Adrenal gland (tissue), 12 donors: ENCODE results near the gene LDHAL6A. TPM values are rescaled to one million over a fixed set of nuclear protein-coding genes. Genes with fewer than 3 reads are reported as not detected.

ENCODE experiments used
- DNase-seq, 7 donors: peaks; one replicate each; pipeline ENCODE4 v3.0.0-alpha.2; 2019 to 2020
- H3K27ac ChIP-seq, 5 donors: fragments of 200-600 bp; sonication (generic) in 4 of 5; 1 replicate in 3 of 5; 2 replicates in 2 of 5; pipeline versions ENCODE4 v1.5.1 to v1.8.0; 2016 to 2020; ENCODE audit warnings: mild to moderate bottlenecking in 1 of 5
- H3K27me3 ChIP-seq: fragments of 200-600 bp; 2 replicates; pipeline ENCODE4 v1.8.0; 2021
- H3K36me3 ChIP-seq, 2 donors: fragments of 200-600 bp; replicated peaks in 1 of 2; 1 replicate in 1 of 2; 2 replicates in 1 of 2; pipeline versions ENCODE4 v1.5.1 to v1.8.0; 2018 to 2022
- H3K4me1 ChIP-seq, 2 donors: fragments of 200-600 bp; replicated peaks in 1 of 2; 1 replicate in 1 of 2; 2 replicates in 1 of 2; pipeline versions ENCODE4 v1.5.1 to v1.8.0; 2018 to 2021
- H3K4me3 ChIP-seq, 4 donors: fragments of 200-600 bp; sonication (generic) in 3 of 4; one replicate each; pipeline ENCODE4 v1.5.1; 2016 to 2018
- H3K9me3 ChIP-seq, 3 donors: fragments of 200-600 bp; sonication (generic) in 1 of 3; replicated peaks in 1 of 3; 1 replicate in 2 of 3; 2 replicates in 1 of 3; pipeline versions ENCODE4 v1.5.1 to v1.8.0; 2016 to 2021
- POLR2A ChIP-seq, 2 donors: fragments of 450-650 bp; IDR thresholded peaks; one replicate each; pipeline ENCODE4 v1.6.1; 2017; ENCODE audit warnings: antibody characterized with exemption in 2 of 2, mild to moderate bottlenecking in 2 of 2, moderate library complexity in 1 of 2
- WGBS, 4 donors: extraction: QIAGEN DNeasy Blood & Tissue Kit in 2 of 4; methylation state at CpG; one replicate each; pipeline versions ENCODE4 v1.1.5 to v1.1.7; 2013 to 2017; 5-methylcytosine and 5-hydroxymethylcytosine counted together
- intact Hi-C, 2 donors: fragments of 100-400 bp; cut with DNase I; formaldehyde crosslinking; loops; one replicate each; pipeline versions ENCODE4 v1.14.1 to v1.15.0; 2022 to 2023
- polyA plus RNA-seq, 3 donors: library from polyadenylated mRNA; stranded (reverse); fragments of 200-250 nt in 2 of 3; fragments of 350-450 nt in 1 of 3; fragmentation: Illumina TruSeq in 1 of 3; extraction: RNeasy Lipid Tissue Mini Kit (QIAGEN cat#74804) in 1 of 3; gene quantifications; one replicate each; pipeline ENCODE4 v1.2.3, GENCODE V29; 2013 to 2014
- total RNA-seq, 9 donors: library from RNA; depleted of rRNA in 4 of 9; stranded (reverse); fragments of >200 nt in 4 of 9; fragments of 120-200 nt in 1 of 9; fragmentation: NEBNext Ultra II Directional in 1 of 9; extraction: Animal tissue kit (Norgen Biotek cat#: 25700) in 1 of 9; gene quantifications; one replicate each; pipeline versions ENCODE4 v1.1.0 to v1.2.4, GENCODE V29; 2013 to 2023
- TF ChIP-seq, protein P1 (sequence below), 6 experiments: fragments of 450-650 bp in 4 of 6; fragments of 200-600 bp in 2 of 6; sonication (generic) in 1 of 6; IDR thresholded peaks; 1 replicate in 5 of 6; 2 replicates in 1 of 6; pipeline versions ENCODE4 v1.5.1 to v1.8.0; 2016 to 2021; ENCODE audit warnings: antibody characterized with exemption in 6 of 6, mild to moderate bottlenecking in 2 of 6, moderate library complexity in 1 of 6
- donor health status: healthy with polysubstance abuse.
- donor health status: Bipolar disorder and iron deficiency.
- donor health status: DM: yes; HTN: yes; CAD: no.
- donor health status: DM: no; HTN: no; CAD: no.
- donor health status: DM: no; HTN: no; CAD: no.
- donor health status: DM: yes; HTN: yes; CAD: no.

LDHAL6A gene
- total and polyA plus RNA-seq, 12 donors = 0.08 to 1.4 (median 0.13) TPM; not detected in 9

DNA sequence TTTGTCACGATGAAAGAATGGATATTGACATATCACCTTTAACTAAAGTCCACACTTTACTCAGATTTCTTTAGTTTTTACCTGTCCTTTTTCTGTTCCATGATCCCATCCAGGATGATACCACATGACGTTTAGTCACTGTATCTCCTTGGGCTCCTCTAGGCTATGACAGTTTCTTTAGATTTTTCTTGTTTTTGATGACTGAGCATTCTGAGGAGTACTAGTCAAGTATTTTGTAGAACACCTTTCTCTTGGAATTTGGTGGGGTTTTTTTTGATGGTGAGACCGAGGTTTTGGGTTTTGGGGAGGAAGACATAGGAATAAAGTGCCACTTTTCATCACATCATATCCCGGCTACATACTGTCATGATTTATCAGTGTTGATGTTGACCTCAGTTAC, 4.0 kb downstream of the LDHAL6A start:
- intact Hi-C loops = no loop called here
- Histone ChIP-seq H3K4me3 (no peak overlapping the region), H3K36me3 (no peaks in the 10 kb centered on the region), H3K4me1 (peaks cover 0 to 3% of the 10 kb centered on the region in 2 donors), H3K9me3 (no peaks in the 10 kb centered on the region), H3K27ac (no peak overlapping the region), H3K27me3 (peaks cover 11% of the 10 kb centered on the region)
- 79 to 94% (median 90%) methylated on average over 4 of the region's 4 CpGs for WGBS, 4 donors
- TF ChIP-seq, protein P1, sequence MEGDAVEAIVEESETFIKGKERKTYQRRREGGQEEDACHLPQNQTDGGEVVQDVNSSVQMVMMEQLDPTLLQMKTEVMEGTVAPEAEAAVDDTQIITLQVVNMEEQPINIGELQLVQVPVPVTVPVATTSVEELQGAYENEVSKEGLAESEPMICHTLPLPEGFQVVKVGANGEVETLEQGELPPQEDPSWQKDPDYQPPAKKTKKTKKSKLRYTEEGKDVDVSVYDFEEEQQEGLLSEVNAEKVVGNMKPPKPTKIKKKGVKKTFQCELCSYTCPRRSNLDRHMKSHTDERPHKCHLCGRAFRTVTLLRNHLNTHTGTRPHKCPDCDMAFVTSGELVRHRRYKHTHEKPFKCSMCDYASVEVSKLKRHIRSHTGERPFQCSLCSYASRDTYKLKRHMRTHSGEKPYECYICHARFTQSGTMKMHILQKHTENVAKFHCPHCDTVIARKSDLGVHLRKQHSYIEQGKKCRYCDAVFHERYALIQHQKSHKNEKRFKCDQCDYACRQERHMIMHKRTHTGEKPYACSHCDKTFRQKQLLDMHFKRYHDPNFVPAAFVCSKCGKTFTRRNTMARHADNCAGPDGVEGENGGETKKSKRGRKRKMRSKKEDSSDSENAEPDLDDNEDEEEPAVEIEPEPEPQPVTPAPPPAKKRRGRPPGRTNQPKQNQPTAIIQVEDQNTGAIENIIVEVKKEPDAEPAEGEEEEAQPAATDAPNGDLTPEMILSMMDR (IDR thresholded peaks at IDR 0.05) = no peak
- no peak for TF ChIP-seq POLR2A (IDR thresholded peaks at IDR 0.05)
- no peak for DNase-seq

DNA sequence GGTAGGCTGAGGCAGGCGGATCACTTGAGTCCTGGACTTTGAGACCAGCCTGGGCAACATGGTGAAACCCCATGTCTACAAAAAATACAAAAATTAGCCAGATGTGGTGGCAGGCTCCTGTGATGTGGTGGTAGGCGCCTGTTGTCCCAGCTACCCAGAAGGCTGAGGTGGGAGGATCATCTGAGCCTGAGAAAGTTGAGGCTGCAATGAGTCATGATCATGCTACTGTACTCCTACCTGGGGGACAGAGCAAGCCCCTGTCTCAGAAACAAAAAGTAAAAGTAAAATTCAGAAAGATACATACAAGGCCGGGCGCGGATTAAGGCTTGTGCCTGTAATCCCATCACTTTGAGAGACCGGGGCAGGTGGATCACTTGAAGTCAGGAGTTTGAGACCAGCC, 6.3 kb downstream of the LDHAL6A start:
- 93 to 98% (median 96%) methylated on average over 6 of the region's 6 CpGs for WGBS, 4 donors
- Histone ChIP-seq H3K27ac (no peak overlapping the region), H3K27me3 (no peaks in the 10 kb centered on the region), H3K4me1 (peaks cover 0 to 3% of the 10 kb centered on the region in 2 donors), H3K9me3 (no peaks in the 10 kb centered on the region), H3K4me3 (no peak overlapping the region), H3K36me3 (no peaks in the 10 kb centered on the region)
- TF ChIP-seq POLR2A (IDR thresholded peaks at IDR 0.05) = no peak
- TF ChIP-seq, protein P1 (IDR thresholded peaks at IDR 0.05) = no peak
- no peak for DNase-seq
- intact Hi-C loops = no loop called here

DNA sequence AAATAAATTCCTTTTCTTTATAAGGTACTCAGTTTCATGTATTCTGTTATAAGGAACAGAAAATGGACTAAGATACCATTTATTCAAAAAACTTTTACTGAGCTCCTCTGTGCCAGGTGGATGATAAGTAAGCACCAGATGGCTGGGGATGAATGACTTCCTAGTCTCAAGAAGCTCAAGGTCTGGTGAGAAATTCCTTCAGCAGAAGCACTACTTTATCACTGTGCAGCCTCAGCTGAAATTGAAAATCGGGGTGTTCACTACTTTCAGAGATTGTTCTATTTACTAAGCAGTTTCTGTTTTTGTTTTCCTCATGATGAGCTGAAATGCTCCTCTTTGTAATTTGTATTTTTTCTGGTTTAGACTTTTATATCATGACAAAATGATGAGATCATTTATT, 7.8 kb downstream of the LDHAL6A start:
- Histone ChIP-seq H3K4me3 (no peak overlapping the region), H3K27ac (no peak overlapping the region), H3K9me3 (no peaks in the 10 kb centered on the region), H3K27me3 (no peaks in the 10 kb centered on the region), H3K36me3 (no peaks in the 10 kb centered on the region), H3K4me1 (no peaks in the 10 kb centered on the region)
- 41 to 63% (median 57%) methylated on average over 1 of the region's 1 CpG for WGBS, 4 donors
- TF ChIP-seq, protein P1 (IDR thresholded peaks at IDR 0.05) = no peak
- no peak for TF ChIP-seq POLR2A (IDR thresholded peaks at IDR 0.05)
- no peak for DNase-seq
- intact Hi-C loops = no loop called here

DNA sequence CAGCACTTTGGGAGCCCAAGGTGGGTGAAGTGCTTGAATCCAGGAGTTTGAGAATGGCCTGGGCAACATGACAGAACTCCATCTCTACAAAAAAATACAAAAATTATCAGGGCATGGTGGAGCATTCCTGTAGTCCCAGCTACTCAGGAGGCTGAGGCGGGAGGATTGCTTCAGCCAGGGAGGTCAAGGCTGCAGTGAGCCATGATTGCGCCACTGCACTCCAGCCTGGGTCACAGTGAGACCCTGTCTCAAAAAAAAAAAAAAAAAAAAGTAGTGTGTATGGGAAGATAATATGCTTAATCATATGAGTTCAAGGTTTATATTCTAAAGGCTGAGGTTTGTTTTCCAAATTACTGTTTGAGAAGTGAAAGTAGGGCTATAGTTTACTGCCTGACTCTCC, 10.7 kb downstream of the LDHAL6A start:
- 41 to 73% (median 53%) methylated on average over 2 of the region's 2 CpGs for WGBS, 4 donors
- Histone ChIP-seq H3K27ac (no peak overlapping the region), H3K9me3 (no peaks in the 10 kb centered on the region), H3K4me1 (no peaks in the 10 kb centered on the region), H3K27me3 (no peaks in the 10 kb centered on the region), H3K4me3 (no peak overlapping the region), H3K36me3 (no peaks in the 10 kb centered on the region)
- intact Hi-C loops = no loop called here
- peak in 3 of 7 donors; percentile 18 to 36 (median 20) for DNase-seq
- no peak for TF ChIP-seq POLR2A (IDR thresholded peaks at IDR 0.05)
- TF ChIP-seq, protein P1 (IDR thresholded peaks at IDR 0.05) = no peak
